Activated T-helper 1 cell treated with anti-CD3 and anti-CD28 coated beads, Interleukin-2, amount 50 U/mL, for 16 hours (primary cell): Measurements from ENCODE around the gene SLC8A1.

ENCODE experiments used
- DNase-seq, 2 donors: peaks; one replicate each; pipeline ENCODE4 v3.0.0-alpha.2; 2020; ENCODE audit warnings: low read depth in 1 of 2, low spot score in 1 of 2

The SLC8A1 gene

GRCh38 chr2:40243581-40244187 is 208.2 kb downstream of the SLC8A1 start:
- DNase-seq: no peak

DNA sequence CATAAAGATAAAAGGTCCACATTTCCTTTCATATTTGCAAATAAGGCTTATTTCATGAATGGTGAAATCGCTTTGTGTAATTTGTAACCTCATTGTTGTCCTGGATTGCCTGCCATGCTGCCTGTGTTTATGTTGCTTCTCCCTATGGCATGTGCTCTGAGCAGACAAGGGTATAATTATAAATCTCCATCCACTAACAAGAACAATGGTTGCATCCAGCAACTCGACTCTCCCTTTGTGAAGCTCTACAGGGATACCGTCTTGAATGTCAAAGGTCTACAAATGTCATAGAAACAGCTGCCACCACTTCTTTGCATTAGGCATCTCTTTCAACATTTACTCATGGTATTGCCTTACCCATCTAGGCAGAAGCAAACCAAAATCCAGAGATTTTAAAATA is 209.6 kb downstream of the SLC8A1 start:
- no peak for DNase-seq

- no peak for DNase-seq
Measured at GRCh38 chr2:40240070-40240469, 211.8 kb downstream of the SLC8A1 start.

DNA sequence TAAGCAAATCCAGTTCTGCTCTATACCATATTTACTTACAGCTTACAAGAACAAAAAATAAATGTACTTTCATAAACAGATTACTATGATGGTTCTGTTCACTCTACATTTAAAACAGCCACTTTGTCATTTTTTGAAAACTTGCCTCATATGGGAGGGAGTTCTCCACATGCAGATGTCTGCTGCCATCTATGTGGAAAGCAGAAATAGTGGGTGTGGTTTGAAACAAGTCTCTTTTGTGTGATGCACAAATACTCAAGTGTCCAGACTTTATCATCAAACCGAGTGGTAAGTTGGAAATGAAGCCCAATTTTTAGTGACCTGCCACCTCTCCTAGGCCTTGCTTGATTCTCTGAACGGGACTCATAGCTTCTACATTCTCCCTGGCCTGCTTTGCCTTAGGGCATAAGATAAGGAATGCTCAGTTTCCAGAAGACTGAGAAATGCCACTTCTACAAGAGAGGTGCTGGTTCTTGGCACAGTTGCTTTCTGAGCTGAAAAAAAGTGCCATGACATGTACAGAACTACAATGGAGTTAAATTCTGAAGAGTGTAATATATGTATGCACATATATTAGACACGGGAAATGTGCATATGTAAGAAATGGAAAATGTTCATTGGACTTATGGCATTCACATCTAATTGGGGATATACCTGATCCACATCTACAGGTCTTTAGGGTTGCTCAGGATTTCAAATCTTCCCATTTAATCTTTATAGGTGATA is 221.0 kb downstream of the SLC8A1 start:
- DNase-seq: no peak

DNA sequence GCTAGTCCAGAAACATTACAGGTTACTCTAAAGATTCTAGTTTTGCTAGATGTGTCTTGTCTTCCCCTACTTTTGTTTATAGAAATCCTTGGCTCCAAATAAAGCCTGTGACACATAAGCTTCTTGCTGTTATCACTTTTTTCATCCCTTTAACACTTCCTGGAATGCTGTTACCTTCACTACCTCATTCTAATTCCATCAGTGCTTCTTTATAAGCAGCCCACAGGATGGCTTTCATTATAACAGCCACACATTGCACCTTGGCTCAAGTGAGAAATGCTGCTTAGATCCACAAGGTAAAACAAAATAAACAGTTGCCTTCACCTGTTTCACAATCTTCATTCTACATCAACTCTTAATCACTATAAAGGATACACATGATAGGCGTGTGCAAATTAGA is 221.7 kb downstream of the SLC8A1 start:
- no peak for DNase-seq

DNA sequence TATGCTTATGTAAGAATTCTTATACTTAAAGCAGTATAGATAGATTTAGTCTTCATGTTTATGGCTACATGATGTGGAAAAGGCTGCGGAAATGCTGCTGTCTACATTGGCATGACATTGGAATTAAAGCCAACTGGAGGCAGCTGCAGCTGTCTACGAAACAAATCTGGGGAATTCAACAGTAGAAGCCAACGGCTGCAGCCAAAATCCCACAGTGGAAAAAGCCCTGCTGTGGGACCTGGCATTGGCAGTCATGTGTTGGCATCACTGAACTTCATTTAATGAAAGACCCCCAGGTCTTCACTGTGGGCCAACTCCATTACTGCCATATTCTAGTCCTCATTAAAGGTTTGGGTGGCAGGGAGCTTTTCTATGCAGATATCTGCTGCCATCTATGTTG is 223.6 kb downstream of the SLC8A1 start:
- no peak for DNase-seq

- no peak for DNase-seq
Measured at GRCh38 chr2:40227210-40227609, 224.7 kb downstream of the SLC8A1 start.

DNA sequence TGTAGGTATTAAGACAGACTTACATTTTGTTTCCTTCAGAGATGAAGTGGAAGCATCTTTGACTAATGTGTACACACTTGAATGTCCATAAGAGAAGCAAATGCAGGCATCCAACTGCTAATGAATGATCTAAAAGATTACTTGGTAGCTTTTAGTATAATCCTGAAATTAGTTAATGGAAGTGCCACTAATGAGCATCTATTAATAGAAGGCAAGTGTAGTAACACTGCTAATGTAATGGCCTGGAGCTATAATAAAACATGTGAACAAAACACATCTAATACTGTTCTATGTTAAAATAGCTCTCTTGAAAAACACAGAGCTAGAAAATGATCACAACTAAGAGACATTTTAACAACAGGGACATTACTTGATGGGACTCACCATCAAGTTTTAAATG is 225.3 kb downstream of the SLC8A1 start:
- DNase-seq: no peak

- no peak for DNase-seq
Measured at GRCh38 chr2:40225670-40226210, 226.2 kb downstream of the SLC8A1 start.

DNA sequence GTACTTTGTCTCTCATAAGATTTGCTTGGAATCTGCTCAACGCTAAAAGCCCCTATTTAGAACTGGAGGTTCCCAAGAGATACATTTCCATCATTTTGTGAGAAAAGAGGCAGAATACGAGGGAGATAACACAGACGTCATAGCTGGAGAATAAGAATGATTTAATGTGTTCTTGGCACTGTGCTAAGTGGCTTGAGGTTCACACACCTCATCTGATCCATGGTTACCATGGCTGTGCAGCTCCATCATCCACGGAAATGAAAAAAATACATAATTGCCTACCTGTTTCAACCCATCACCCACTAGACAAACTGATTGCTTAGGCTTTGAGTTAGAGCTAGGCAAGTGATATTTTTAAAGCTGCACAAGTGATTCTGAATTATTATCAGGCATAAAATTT is 227.6 kb downstream of the SLC8A1 start:
- DNase-seq: no peak

DNA sequence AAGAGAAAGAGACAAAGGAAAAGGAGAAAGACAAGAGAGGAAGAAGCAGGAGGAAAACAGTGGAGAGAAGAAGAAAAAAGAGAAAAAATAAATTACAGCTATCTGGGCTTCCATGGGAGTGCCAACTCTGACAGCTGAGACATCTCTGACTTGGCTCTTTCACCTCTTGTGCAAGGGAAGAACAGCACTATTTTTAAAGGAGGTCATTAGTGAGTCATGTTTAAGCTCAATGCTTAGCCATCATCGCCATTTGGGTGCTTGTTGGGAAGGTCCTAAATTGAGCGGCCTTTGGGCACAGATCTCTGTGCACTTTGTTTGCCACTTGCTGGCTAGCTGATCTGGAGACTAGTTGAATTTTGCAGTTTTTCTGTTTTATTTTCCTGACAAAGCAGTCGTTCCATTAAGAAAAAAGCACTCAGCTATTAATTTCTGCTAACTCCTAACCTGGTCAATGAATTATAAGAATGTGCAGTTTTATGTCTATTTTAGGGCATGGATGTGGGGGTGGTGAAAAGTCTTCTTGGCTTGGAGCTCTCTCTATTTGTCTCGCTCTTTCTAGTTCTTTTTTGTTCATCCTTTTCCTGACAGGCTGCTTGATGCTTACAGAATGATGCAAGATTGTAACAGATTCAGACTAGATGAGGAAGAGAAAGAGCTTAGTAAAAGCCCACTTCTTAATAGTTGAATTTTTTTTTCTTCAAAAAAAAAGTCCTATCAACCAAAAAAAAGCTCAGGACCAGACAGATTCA is 231.5 kb downstream of the SLC8A1 start:
- no peak for DNase-seq

GRCh38 chr2:40219141-40219540 is 232.7 kb downstream of the SLC8A1 start:
- no peak for DNase-seq

DNA sequence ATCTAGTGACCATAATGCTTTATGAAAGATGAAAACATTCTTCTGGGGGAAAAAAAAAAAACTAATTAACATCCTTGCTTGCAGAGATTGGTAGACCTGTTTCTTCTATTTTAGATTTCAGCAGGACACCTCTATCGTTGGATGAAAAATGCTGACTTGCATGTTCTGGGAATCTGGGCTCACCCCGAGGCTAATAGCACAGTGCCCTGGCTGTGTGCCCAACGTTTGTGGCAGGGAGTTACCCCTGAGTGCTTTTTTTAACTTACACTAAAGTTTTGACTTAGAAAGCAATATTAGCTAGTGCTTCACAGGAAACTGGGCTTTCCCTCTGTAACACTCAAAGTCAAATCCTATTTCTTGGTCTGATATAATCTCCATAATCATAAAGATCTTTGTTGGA is 233.2 kb downstream of the SLC8A1 start:
- DNase-seq: no peak

DNA sequence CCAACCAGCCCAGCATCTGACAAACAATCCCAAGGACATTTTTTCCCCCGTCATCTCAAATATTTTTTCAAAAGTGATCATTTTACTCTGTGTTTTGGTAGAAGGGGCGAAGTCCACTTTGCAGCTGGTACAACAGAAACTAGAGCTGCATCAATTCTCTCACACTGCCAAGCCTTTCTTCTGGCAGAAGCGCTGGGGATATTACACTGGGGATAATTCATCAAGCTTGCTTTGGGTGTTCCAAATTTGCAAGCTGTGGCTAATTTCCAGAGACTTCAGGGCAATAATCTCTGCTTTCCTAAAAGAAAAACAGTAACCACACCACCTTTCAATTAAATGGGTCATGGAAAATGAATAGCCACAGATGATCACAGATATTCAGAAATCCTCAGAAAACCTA is 238.3 kb downstream of the SLC8A1 start:
- no peak for DNase-seq

DNA sequence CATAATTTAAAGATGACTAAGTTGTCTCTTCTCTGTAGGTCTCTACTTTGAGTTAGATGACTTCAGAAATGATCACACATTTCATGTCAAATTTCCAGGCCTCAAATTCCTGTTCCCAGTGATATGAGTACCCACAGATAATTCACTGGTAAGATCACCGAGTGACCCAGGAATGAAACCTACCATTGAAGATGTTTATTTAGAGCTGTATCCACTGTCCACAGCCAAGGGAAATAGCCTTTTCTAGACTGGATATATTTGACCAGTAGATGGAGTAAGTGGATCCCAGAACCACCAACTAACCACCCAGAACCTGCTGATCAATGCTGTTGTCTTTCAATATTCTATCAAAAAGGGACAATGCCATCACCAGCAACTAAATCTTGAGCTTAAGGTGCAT is 238.8 kb downstream of the SLC8A1 start:
- DNase-seq: no peak

GRCh38 chr2:40210968-40211353 is 240.9 kb downstream of the SLC8A1 start:
- DNase-seq: no peak

DNA sequence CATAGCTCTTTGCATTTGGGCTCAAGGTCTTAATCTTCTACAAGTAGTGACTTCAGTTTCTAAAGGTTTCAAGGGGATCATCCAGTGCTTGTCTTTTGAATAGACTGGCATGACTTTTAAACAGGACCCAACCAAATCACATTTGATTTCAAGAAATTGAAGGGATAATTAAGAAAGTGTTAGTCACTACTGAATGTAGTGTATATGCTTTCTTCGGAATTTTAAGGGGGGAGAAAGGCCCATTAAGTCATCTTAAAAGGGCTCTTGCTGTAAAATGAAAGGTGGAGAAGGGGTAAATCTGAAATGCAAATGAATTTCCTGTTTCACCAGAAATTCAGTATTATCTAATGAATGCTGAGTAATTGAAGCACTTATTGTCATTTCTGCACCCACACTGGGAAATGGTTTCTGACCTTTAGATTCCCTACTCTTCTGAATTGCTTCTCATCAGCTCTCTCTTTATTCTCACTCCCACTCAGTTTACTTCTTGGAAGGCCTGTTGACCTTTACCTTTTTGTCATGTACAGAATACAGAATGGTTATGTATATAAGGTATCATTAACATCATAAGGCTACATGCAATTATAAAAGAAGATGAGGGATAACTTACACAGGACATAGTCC is 241.4 kb downstream of the SLC8A1 start:
- no peak for DNase-seq

- no peak for DNase-seq
Measured at GRCh38 chr2:40209761-40210160, 242.1 kb downstream of the SLC8A1 start.

GRCh38 chr2:40208463-40208862 is 243.4 kb downstream of the SLC8A1 start:
- no peak for DNase-seq

DNA sequence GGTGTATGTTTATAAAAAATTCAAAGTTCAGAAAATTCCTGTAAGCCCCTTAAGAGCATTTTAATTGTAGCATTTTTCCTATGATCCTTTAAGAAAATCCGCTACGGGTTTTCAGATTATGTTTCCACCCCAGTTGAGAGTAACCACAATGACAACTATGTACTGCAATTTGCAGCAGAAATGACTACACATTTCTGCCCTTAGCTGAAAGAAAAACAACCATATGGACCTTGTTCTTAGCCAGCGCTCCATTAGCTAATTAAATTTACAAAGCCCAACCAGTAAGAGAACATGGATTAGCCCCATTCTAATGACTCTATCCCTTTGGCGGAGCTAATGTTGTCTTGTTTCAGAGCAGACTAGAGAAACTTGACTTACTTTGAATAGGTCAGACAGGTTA is 247.6 kb downstream of the SLC8A1 start:
- no peak for DNase-seq

DNA sequence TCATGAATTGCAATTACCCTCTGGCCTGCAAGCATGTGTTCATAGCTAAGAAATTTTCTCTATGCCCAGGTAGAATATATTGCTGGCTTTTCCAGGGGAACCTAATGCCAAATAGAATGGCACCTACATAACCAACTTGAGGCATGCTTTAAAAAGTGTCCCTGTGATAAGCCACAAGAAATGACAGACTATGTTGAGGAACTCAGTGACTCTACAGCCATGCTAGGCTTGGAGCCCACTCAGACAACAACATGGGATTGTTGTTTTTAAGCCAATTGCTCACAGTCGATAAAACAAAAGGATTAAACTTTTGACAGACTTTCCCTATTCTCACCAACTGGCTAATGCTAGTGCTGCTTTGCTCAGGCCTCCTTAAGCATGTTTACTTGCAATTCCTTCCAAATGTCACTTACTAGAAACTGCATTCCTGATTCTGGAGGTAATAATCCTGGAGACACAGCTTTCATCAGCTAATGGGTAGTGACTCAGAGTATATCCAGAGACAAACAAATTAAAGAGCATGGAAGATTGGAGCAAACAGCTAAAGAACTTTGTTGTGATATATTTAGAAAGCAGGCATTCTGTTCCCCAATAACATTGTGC is 249.0 kb downstream of the SLC8A1 start:
- no peak for DNase-seq
